ENCODE data around the gene SRGAP3.
A peak's percentile ranks its signal among the peaks of the same experiment; 100 is the strongest.

SRGAP3 gene

GRCh38 chr3:9040996-9041395, 208.4 kb downstream of the SRGAP3 start:
- H3K79me2 ChIP-seq (ENCODE audit: low read length), result no peaks in the 10 kb centered on the region
- no peak overlapping the region for H3K4me2 ChIP-seq (ENCODE audit: low read length)
- TF ChIP-seq EZH2phosphoT487 (IDR thresholded peaks at IDR 0.05; ENCODE audit: low read depth) (no peak), CTCF (IDR thresholded peaks at IDR 0.05; ENCODE audit: low read depth, low read length) (no peak)
- H3K4me3 ChIP-seq (ENCODE audit: low read length), result no peak overlapping the region
- H3K36me3 ChIP-seq (replicated peaks; ENCODE audit: low read depth, low read length), result no peaks in the 10 kb centered on the region
- H3K27me3 ChIP-seq (ENCODE audit: low read depth, low read length), result peaks cover 6% of the 10 kb centered on the region; the same call in 1 of the 2 replicates
- no peak overlapping the region for H2AFZ ChIP-seq (ENCODE audit: low read depth, low read length)
- H3K9me3 ChIP-seq (ENCODE audit: insufficient read depth, low read length), result no peaks in the 10 kb centered on the region
- no peak overlapping the region for H3K27ac ChIP-seq (ENCODE audit: low read length)
- peaks cover 3% of the 10 kb centered on the region for H3K4me1 ChIP-seq (ENCODE audit: low read length)
- H4K20me1 ChIP-seq (ENCODE audit: insufficient read depth, low read length), result no peaks in the 10 kb centered on the region
- H3K9ac ChIP-seq (ENCODE audit: low read length), result no peak overlapping the region

GRCh38 chr3:9037144-9037711, 212.2 kb downstream of the SRGAP3 start:
- Histone ChIP-seq H3K4me3 (ENCODE audit: low read length) (no peak overlapping the region), H3K4me2 (ENCODE audit: low read length) (no peak overlapping the region), H3K9ac (ENCODE audit: low read length) (no peak overlapping the region), H3K27me3 (ENCODE audit: low read depth, low read length) (peaks cover 6% of the 10 kb centered on the region; the same call in 1 of the 2 replicates), H3K9me3 (ENCODE audit: insufficient read depth, low read length) (no peaks in the 10 kb centered on the region), H2AFZ (ENCODE audit: low read depth, low read length) (no peak overlapping the region), H4K20me1 (ENCODE audit: insufficient read depth, low read length) (no peaks in the 10 kb centered on the region), H3K27ac (ENCODE audit: low read length) (no peak overlapping the region), H3K4me1 (ENCODE audit: low read length) (peaks cover 17% of the 10 kb centered on the region), H3K36me3 (replicated peaks; ENCODE audit: low read depth, low read length) (no peaks in the 10 kb centered on the region), H3K79me2 (ENCODE audit: low read length) (no peaks in the 10 kb centered on the region)
- no peak for TF ChIP-seq CTCF (IDR thresholded peaks at IDR 0.05; ENCODE audit: low read depth, low read length)
- TF ChIP-seq EZH2phosphoT487 (IDR thresholded peaks at IDR 0.05; ENCODE audit: low read depth), result no peak

- Histone ChIP-seq H3K79me2 (ENCODE audit: low read length) (no peaks in the 10 kb centered on the region), H3K27me3 (ENCODE audit: low read depth, low read length) (peaks cover 6% of the 10 kb centered on the region; the same call in 1 of the 2 replicates), H3K4me3 (ENCODE audit: low read length) (no peak overlapping the region), H3K27ac (ENCODE audit: low read length) (no peak overlapping the region), H2AFZ (ENCODE audit: low read depth, low read length) (no peak overlapping the region), H3K4me1 (ENCODE audit: low read length) (peaks cover 19% of the 10 kb centered on the region), H3K36me3 (replicated peaks; ENCODE audit: low read depth, low read length) (no peaks in the 10 kb centered on the region), H3K9ac (ENCODE audit: low read length) (no peak overlapping the region), H3K9me3 (ENCODE audit: insufficient read depth, low read length) (no peaks in the 10 kb centered on the region), H3K4me2 (ENCODE audit: low read length) (no peak overlapping the region), H4K20me1 (ENCODE audit: insufficient read depth, low read length) (no peaks in the 10 kb centered on the region)
- TF ChIP-seq EZH2phosphoT487 (IDR thresholded peaks at IDR 0.05; ENCODE audit: low read depth), result no peak
- TF ChIP-seq CTCF (IDR thresholded peaks at IDR 0.05; ENCODE audit: low read depth, low read length), result no peak
Observed at GRCh38 chr3:9036404-9037131, 212.9 kb downstream of the SRGAP3 start.

- Histone ChIP-seq H4K20me1 (ENCODE audit: insufficient read depth, low read length) (no peaks in the 10 kb centered on the region), H2AFZ (ENCODE audit: low read depth, low read length) (no peak overlapping the region), H3K27ac (ENCODE audit: low read length) (no peak overlapping the region), H3K9ac (ENCODE audit: low read length) (no peak overlapping the region), H3K9me3 (ENCODE audit: insufficient read depth, low read length) (no peaks in the 10 kb centered on the region), H3K79me2 (ENCODE audit: low read length) (no peaks in the 10 kb centered on the region), H3K4me3 (ENCODE audit: low read length) (no peak overlapping the region), H3K4me2 (ENCODE audit: low read length) (peak overlapping the region; percentile 40), H3K4me1 (ENCODE audit: low read length) (peaks cover 19% of the 10 kb centered on the region), H3K36me3 (replicated peaks; ENCODE audit: low read depth, low read length) (no peaks in the 10 kb centered on the region), H3K27me3 (ENCODE audit: low read depth, low read length) (peaks cover 6% of the 10 kb centered on the region; the same call in 1 of the 2 replicates)
- TF ChIP-seq EZH2phosphoT487 (IDR thresholded peaks at IDR 0.05; ENCODE audit: low read depth) (no peak), CTCF (IDR thresholded peaks at IDR 0.05; ENCODE audit: low read depth, low read length) (no peak)
Observed at GRCh38 chr3:9035961-9036360, 213.5 kb downstream of the SRGAP3 start.

All from OCI-LY3 (cell line).